Panc1 (cell line): ENCODE results near the gene TMEM269. TPM values are rescaled to one million over a fixed set of nuclear protein-coding genes. Genes with fewer than 3 reads are reported as not detected.

ENCODE experiments used
- ATAC-seq: fragments of 200-7000 bp; cut with Tn5 transposase; 2 replicates; pipeline ENCODE4 v1.9.1; 2020; ENCODE audit warnings: mild to moderate bottlenecking, moderate library complexity
- BruUV-seq: library from RNA; stranded (reverse); fragments of 400-500 nt; replicated peaks from 2 replicates; lab custom pipeline; 2021; lab: Mats Ljungman, UMichigan
- CTCF ChIA-PET: fragments of 300-600 bp; sonication (Branson Sonifier 250); formaldehyde crosslinking; loops from one replicate; lab custom pipeline; 2022; ENCODE audit warnings: antibody characterized with exemption; lab: Charles Lee
- POLR2A ChIA-PET: fragments of 300-600 bp; sonication (Branson Sonifier 250); formaldehyde crosslinking; loops from one replicate; lab custom pipeline; 2022; ENCODE audit warnings: antibody characterized with exemption; lab: Charles Lee
- DNase-seq: peaks from one replicate; pipeline ENCODE4 v3.0.0-alpha.2; 2010; ENCODE audit warnings: low read depth, low spot score
- H3K27ac ChIP-seq: 2 replicates; pipeline ENCODE4 v1.5.1; 2011; ENCODE audit warnings: mild to moderate bottlenecking, low read length, inconsistent platforms
- H3K27me3 ChIP-seq: fragments of 200-500 bp; sonication (Bioruptor generic); 2 replicates; pipeline ENCODE4 v1.6.0; 2014; ENCODE audit warnings: low read length, inconsistent platforms; ENCODE audit not compliant: control insufficient read depth, insufficient read depth
- H3K36me3 ChIP-seq: fragments of 200-500 bp; sonication (Bioruptor generic); 2 replicates; pipeline ENCODE4 v1.5.1; 2014; ENCODE audit warnings: inconsistent platforms, mild to moderate bottlenecking, low read length, moderate library complexity; ENCODE audit not compliant: control insufficient read depth, insufficient read depth
- H3K4me1 ChIP-seq: 2 replicates; pipeline ENCODE4 v1.5.1; 2011; ENCODE audit warnings: inconsistent platforms, mild to moderate bottlenecking, low read length, moderate library complexity; ENCODE audit not compliant: control insufficient read depth, insufficient read depth
- H3K4me3 ChIP-seq, 2 experiments: 2 replicates each; pipeline ENCODE4 v1.5.1; 2011 to 2012; ENCODE audit warnings: low read depth in 2 of 2, low read length in 2 of 2, mild to moderate bottlenecking in 2 of 2, inconsistent platforms in 1 of 2, moderate library complexity in 1 of 2
- H3K9me3 ChIP-seq: fragments of 200-500 bp; sonication (Bioruptor generic); 2 replicates; pipeline ENCODE4 v1.5.1; 2014; ENCODE audit warnings: low read depth, mild to moderate bottlenecking, inconsistent platforms, low read length, moderate library complexity; ENCODE audit not compliant: control insufficient read depth, insufficient read depth
- POLR2AphosphoS5 ChIP-seq: IDR thresholded peaks from 2 replicates; pipeline ENCODE4 v1.6.1; 2012; ENCODE audit warnings: mild to moderate bottlenecking, low read depth, low read length, moderate library complexity
- SIN3A ChIP-seq: IDR thresholded peaks from 2 replicates; pipeline ENCODE4 v1.6.1; 2012; ENCODE audit warnings: low read depth, mild to moderate bottlenecking, low read length, moderate library complexity, borderline replicate concordance; ENCODE audit not compliant: insufficient read depth
- TCF7L2 ChIP-seq: IDR thresholded peaks from 2 replicates; pipeline ENCODE4 v1.6.1; 2011; ENCODE audit warnings: mild to moderate bottlenecking, low read depth, low read length, inconsistent platforms
- in situ Hi-C: cut with HindIII; loops from 2 replicates; pipeline ENCODE4 v1.10.0; 2016; ENCODE audit warnings: low sequenced_read_pairs, low pct_unique_long_range_greater_than_20kb
- intact Hi-C: fragments of 100-400 bp; cut with micrococcal nuclease; formaldehyde crosslinking; loops from one replicate; pipeline ENCODE4 v1.10.0; 2022; ENCODE audit not compliant: unreplicated experiment
- total RNA-seq: library from RNA; stranded (reverse); gene quantifications from one replicate; pipeline ENCODE4 v1.2.1, GENCODE V29; 2021; ENCODE audit not compliant: unreplicated experiment
- TF ChIP-seq, protein P1 (sequence below): fragments of 450-650 bp; IDR thresholded peaks from 2 replicates; pipeline ENCODE4 v1.5.1; 2017; ENCODE audit warnings: mild to moderate bottlenecking
- TF ChIP-seq, protein P2 (sequence below), 2 experiments: IDR thresholded peaks; 2 replicates each; pipeline ENCODE4 v1.6.1; 2011 to 2012; ENCODE audit warnings: low read depth in 2 of 2, control low read depth in 1 of 2, low read length in 1 of 2, mild to moderate bottlenecking in 1 of 2, moderate library complexity in 1 of 2; ENCODE audit not compliant: insufficient read depth in 1 of 2

The TMEM269 gene
- total RNA-seq, 1 experiment from 2014 or later = 0.13 TPM

DNA sequence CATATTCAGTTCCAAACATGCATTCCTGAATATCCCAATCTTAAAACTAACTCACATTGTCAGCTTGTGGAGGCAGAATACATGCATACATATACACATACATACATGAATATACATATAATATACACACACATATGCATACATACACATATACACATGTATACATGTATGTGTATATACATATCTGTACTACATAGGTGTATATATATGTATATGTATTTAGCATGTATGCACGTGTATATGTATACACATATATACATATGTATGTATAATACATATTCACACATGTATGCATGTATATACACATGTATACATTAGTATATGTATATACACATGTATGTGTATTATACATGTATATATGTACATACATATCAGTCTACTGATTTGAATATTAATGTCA is 60.4 kb downstream of the TMEM269 start:
- intact Hi-C loops = no loop called here
- Histone ChIP-seq H3K36me3 (no peaks in the 10 kb centered on the region), H3K4me1 (peaks cover 5% of the 10 kb centered on the region), H3K9me3 (peaks cover under 1% of the 10 kb centered on the region; the same call in 1 of the 2 replicates), H3K4me3 (no peak overlapping the region), H3K27ac (no peak overlapping the region), H3K27me3 (no peaks in the 10 kb centered on the region)
- ChIA-PET POLR2A (no interaction called here), CTCF (no interaction called here)
- in situ Hi-C loops = no loop called here
- no peak for DNase-seq
- no peak for ATAC-seq
- no TSS peak for BruUV-seq
- TF ChIP-seq SIN3A (no peak), POLR2AphosphoS5 (no peak), TCF7L2 (no peak)
- TF ChIP-seq, protein P1, sequence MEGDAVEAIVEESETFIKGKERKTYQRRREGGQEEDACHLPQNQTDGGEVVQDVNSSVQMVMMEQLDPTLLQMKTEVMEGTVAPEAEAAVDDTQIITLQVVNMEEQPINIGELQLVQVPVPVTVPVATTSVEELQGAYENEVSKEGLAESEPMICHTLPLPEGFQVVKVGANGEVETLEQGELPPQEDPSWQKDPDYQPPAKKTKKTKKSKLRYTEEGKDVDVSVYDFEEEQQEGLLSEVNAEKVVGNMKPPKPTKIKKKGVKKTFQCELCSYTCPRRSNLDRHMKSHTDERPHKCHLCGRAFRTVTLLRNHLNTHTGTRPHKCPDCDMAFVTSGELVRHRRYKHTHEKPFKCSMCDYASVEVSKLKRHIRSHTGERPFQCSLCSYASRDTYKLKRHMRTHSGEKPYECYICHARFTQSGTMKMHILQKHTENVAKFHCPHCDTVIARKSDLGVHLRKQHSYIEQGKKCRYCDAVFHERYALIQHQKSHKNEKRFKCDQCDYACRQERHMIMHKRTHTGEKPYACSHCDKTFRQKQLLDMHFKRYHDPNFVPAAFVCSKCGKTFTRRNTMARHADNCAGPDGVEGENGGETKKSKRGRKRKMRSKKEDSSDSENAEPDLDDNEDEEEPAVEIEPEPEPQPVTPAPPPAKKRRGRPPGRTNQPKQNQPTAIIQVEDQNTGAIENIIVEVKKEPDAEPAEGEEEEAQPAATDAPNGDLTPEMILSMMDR = no peak
- TF ChIP-seq, protein P2, sequence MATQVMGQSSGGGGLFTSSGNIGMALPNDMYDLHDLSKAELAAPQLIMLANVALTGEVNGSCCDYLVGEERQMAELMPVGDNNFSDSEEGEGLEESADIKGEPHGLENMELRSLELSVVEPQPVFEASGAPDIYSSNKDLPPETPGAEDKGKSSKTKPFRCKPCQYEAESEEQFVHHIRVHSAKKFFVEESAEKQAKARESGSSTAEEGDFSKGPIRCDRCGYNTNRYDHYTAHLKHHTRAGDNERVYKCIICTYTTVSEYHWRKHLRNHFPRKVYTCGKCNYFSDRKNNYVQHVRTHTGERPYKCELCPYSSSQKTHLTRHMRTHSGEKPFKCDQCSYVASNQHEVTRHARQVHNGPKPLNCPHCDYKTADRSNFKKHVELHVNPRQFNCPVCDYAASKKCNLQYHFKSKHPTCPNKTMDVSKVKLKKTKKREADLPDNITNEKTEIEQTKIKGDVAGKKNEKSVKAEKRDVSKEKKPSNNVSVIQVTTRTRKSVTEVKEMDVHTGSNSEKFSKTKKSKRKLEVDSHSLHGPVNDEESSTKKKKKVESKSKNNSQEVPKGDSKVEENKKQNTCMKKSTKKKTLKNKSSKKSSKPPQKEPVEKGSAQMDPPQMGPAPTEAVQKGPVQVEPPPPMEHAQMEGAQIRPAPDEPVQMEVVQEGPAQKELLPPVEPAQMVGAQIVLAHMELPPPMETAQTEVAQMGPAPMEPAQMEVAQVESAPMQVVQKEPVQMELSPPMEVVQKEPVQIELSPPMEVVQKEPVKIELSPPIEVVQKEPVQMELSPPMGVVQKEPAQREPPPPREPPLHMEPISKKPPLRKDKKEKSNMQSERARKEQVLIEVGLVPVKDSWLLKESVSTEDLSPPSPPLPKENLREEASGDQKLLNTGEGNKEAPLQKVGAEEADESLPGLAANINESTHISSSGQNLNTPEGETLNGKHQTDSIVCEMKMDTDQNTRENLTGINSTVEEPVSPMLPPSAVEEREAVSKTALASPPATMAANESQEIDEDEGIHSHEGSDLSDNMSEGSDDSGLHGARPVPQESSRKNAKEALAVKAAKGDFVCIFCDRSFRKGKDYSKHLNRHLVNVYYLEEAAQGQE (IDR thresholded peaks at IDR 0.05; ENCODE audit: insufficient read depth in 1 of 2, low read depth in 2 of 2, low read length in 1 of 2) = no peak

DNA sequence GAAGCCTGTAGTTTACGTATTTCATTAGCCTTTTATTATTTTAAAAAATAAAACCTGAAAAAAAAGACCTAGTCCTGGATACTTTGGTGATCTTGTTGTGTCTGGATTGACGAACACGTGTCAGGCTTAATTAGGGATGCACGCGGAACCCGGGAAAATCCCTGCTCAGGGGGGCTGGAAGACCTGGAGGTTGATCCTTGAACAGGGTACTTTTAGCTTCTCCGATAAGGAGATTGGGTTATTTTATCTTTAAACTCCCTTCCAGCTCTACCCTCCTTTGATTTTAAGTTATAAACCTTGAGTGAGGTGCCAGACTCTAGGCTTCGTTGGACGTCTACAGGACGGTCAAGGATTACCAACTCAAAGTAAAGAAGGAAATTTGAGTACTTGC is 61.1 kb downstream of the TMEM269 start:
- DNase-seq (no peak), ATAC-seq (peak; percentile 47)
- H3K4me3 ChIP-seq = peak overlapping the region; percentile 57 to 76
- no peaks in the 10 kb centered on the region for H3K27me3 ChIP-seq
- peak overlapping the region; percentile 68 for H3K27ac ChIP-seq
- ChIA-PET POLR2A (interaction anchor here (0.7 kb wide), 1 partner anchor 13 kb away, joined by 4 read pairs; no protein-coding TSS in a partner anchor), CTCF (interaction anchor here (0.7 to 0.9 kb wide), 2 partner anchors 68 to 80 kb away, joined by 3 to 6 read pairs; no protein-coding TSS in a partner anchor)
- no TSS peak for BruUV-seq
- H3K9me3 ChIP-seq = peaks cover 7% of the 10 kb centered on the region; the same call in 1 of the 2 replicates
- intact Hi-C loops = no loop called here
- no peaks in the 10 kb centered on the region for H3K36me3 ChIP-seq
- no peak for TF ChIP-seq SIN3A
- no peak for TF ChIP-seq TCF7L2
- TF ChIP-seq, protein P1 = no peak
- TF ChIP-seq, protein P2 (IDR thresholded peaks at IDR 0.05; ENCODE audit: insufficient read depth in 1 of 2, low read depth in 2 of 2, low read length in 1 of 2) = no peak
- H3K4me1 ChIP-seq = peaks cover 5% of the 10 kb centered on the region
- in situ Hi-C loops = no loop called here
